Measurements from ENCODE around the gene TRAP1. TPM values are rescaled to one million over a fixed set of nuclear protein-coding genes. Genes with fewer than 3 reads are reported as not detected.

Gene TRAP1
- total RNA-seq, 1 donor from 2014 or later: 67.0 TPM

DNA sequence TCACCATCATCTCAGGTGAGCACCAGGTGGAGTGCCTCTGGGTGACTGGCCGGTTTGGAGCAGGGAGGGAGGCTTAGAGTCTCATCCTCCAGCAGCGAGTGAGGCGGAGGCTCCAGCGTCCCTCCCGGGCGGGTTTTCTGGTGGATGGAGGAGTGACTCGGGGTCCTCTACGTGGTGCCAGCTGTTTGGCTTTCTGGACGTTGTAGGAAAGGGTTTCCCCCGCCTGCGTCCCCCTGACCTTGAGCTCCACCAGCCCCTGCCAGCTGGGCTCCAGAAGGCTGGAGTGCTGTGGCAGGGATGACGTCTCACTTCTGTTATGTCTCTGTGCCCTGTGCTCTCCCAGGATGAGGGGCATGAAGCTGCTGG is 62.3 kb downstream of the TRAP1 start:
- H3K4me1 ChIP-seq: no peaks in the 10 kb centered on the region
- H3K36me3 ChIP-seq: peaks cover 44% of the 10 kb centered on the region
- intact Hi-C loops (cut with DNase I): no loop called here
- TF ChIP-seq, protein P1, sequence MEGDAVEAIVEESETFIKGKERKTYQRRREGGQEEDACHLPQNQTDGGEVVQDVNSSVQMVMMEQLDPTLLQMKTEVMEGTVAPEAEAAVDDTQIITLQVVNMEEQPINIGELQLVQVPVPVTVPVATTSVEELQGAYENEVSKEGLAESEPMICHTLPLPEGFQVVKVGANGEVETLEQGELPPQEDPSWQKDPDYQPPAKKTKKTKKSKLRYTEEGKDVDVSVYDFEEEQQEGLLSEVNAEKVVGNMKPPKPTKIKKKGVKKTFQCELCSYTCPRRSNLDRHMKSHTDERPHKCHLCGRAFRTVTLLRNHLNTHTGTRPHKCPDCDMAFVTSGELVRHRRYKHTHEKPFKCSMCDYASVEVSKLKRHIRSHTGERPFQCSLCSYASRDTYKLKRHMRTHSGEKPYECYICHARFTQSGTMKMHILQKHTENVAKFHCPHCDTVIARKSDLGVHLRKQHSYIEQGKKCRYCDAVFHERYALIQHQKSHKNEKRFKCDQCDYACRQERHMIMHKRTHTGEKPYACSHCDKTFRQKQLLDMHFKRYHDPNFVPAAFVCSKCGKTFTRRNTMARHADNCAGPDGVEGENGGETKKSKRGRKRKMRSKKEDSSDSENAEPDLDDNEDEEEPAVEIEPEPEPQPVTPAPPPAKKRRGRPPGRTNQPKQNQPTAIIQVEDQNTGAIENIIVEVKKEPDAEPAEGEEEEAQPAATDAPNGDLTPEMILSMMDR (IDR thresholded peaks at IDR 0.05): no peak
- H3K4me3 ChIP-seq: no peak overlapping the region
- no peaks in the 10 kb centered on the region for H3K9me3 ChIP-seq
- no peaks in the 10 kb centered on the region for H3K27me3 ChIP-seq
- ATAC-seq (no peak), DNase-seq (peak; percentile 52)
- no peak overlapping the region for H3K27ac ChIP-seq

DNA sequence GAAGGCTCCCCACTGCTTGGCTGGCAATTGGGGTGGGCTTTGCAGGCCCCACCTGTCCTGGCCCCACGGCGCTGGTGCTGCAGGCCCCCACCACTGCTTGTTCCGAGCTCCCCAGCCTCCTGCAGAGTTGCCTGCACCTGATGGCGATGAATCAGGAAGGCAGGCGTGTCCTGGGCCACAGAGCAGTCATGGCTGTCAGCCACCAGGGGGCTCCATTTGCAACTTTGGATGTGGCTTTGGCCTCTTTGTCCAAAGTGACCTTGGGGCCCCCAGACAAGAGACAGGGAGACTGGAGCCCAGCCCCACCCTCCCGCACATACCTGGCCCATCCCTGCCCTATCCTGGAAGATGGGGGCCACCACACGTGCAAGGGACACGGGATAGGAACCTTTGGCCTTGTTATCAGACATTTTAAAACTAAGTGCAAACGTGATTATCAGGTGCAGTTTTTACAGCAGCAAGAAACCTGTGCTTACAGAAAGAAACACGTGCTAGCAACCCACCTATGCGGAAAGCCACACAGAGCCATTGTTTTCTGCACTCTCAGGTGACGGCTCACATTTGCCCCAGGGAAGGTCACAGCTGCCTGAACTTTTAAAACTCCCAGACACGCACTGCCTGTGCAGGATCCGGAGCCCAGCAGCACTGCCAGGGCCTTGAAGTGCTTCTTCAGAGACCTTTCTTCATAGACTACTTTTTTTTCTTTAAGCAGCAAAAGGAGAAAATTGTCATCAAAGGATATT is 62.9 kb downstream of the TRAP1 start, which contains the start of gene DNASE1:
Gene DNASE1 (plus strand): TSS at position 443 of the 743 bp plus-strand sequence. CDS start 683 bp downstream, outside the sequence.
- Histone ChIP-seq H3K27me3 (no peaks in the 10 kb centered on the region), H3K4me1 (no peaks in the 10 kb centered on the region), H3K27ac (no peak within 1 kb of the TSS), H3K4me3 (no peak within 1 kb of the TSS), H3K9me3 (no peaks in the 10 kb centered on the region), H3K36me3 (peaks cover 38% of the 10 kb centered on the region)
- ATAC-seq: peak; percentile 79
- intact Hi-C loops (cut with DNase I): no loop called here
- TF ChIP-seq, protein P1 (IDR thresholded peaks at IDR 0.05): peak; percentile 75
- peak; percentile 73 for DNase-seq

DNA sequence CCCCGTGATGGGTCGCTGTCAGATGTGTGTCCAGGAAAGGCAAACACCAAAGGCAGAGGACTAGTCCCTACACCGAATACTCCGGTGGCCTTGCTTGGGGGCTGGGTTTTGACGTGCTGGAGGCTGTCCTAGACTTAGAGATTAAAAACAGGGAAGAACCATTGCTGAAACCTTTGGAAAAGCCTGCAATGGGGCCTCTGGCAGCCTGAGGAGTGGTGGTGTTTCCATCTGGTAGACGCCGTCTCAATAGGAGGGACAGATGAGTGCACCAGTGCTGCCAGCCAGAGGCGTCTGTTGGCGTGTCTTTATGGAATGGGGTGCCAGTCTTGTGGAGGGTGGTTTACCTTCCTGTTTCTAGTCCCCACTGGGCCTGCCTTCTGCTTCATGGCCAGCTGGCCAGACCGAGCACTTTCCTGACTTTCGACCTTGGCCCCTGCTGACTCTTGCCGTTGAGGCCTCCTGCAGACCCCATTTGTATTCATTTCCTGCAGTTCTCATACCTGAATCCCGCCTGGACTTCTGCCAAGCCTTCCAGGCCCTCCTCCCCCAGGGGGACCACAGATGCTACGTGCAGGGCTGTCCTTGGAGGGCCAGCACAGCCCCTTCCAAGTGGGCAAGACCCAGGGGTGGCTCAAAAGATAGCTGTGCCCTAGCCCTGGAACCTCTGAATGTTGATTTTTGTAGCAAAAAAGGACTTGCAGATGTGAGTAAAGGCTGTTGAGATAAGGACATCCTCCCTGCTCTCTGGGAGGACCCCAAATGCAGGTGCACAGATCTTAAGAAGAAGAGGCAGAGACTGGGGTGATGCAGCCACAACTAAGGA is 64.7 kb downstream of the TRAP1 start:
- ATAC-seq (no peak), DNase-seq (peak; percentile 44)
- H3K4me1 ChIP-seq: no peaks in the 10 kb centered on the region
- intact Hi-C loops (cut with DNase I): no loop called here
- no peaks in the 10 kb centered on the region for H3K27me3 ChIP-seq
- no peaks in the 10 kb centered on the region for H3K9me3 ChIP-seq
- H3K36me3 ChIP-seq: peaks cover 19% of the 10 kb centered on the region
- no peak overlapping the region for H3K27ac ChIP-seq
- H3K4me3 ChIP-seq: no peak overlapping the region
- TF ChIP-seq, protein P1 (IDR thresholded peaks at IDR 0.05): no peak

DNA sequence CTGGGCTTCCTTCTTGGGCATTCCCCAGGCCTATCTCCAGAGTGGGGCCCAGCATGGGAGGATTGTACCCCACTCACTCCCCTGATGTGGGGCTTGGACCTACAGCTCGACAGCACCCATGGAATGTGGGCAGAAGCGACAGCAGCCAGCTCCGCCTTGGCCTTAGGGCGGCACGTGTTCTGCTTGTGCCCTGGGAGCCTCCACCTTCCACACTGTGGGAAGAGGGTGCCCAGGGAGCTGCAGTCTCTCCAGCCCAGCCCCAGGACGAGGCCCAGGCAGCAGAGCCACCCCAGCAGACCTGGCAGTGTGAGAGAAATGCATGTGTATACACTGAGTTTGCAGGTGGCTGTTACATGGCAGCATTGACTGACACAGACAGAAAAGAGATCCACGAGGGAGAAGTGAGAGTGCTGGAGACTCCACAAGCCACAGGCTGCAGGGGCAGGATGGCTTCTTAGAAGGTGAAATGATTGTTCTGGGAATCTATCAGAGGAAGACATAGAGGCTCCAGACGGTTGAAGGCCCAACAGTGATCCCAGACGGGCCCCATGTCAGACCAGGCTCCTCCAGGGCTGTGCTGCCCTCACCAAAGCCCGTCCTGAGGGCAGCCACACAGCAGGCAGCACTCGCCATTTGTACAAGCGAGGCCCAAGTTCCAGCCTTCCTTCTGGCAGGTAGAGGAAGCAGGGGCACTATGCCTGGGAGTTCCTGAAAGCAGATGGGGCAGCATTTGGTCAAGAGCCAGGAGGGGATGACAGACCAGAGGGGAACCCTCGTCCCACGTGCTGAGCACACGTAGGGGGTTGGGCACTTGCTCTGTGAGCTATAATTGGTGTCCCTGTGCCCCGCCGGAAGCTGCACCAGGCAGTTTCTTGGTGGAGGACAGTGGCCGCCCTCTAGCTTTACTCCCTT is 65.6 kb downstream of the TRAP1 start:
- Histone ChIP-seq H3K27me3 (no peaks in the 10 kb centered on the region), H3K4me3 (no peak overlapping the region), H3K27ac (no peak overlapping the region), H3K36me3 (peaks cover 11% of the 10 kb centered on the region), H3K9me3 (no peaks in the 10 kb centered on the region), H3K4me1 (no peaks in the 10 kb centered on the region)
- DNase-seq (peak; percentile 23), ATAC-seq (no peak)
- intact Hi-C loops (cut with DNase I): no loop called here
- TF ChIP-seq, protein P1 (IDR thresholded peaks at IDR 0.05): no peak

DNA sequence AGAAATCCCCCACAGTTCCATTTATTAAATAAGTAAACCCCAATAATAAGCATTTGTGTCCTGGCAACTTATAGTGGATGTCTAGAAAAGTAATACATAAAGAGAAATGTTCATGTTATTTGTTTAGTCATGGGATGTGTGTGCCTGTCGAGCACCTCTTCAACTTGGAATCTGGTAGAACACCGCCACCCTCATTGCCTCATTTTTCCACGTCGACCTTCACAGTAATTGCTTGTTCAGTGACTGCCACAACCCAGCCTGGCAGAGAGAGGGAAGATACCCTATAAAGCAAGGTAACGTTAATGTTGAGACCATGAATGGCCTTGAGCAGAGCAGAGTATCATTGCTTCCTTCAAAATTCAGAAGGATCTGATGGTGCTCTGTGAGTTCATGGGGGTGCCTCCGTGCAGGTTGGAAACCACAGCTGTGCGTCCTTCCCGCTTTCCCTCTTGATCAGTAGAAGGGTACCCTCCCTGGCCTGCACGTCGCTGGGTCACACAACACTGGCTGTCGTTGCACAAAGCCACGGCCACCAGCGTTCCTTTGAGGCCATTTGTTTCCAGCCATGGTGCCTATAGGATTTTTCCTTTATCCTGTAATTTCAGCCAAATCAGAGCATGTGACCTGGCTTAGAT is 66.6 kb downstream of the TRAP1 start:
- ATAC-seq (peak; percentile 37), DNase-seq (peak; percentile 30)
- H3K27ac ChIP-seq: no peak overlapping the region
- H3K4me1 ChIP-seq: no peaks in the 10 kb centered on the region
- no peaks in the 10 kb centered on the region for H3K27me3 ChIP-seq
- H3K9me3 ChIP-seq: no peaks in the 10 kb centered on the region
- peaks cover 7% of the 10 kb centered on the region for H3K36me3 ChIP-seq
- TF ChIP-seq, protein P1 (IDR thresholded peaks at IDR 0.05): no peak
- intact Hi-C loops (cut with DNase I): no loop called here
- H3K4me3 ChIP-seq: no peak overlapping the region
